Neuronal stem cell (in vitro differentiated cells): ENCODE results near the gene IQUB.

ENCODE experiments used
- DNase-seq: peaks from one replicate; pipeline ENCODE4 v3.0.0-alpha.2; 2013; ENCODE audit warnings: low spot score
- H2AFZ ChIP-seq: one replicate; pipeline ENCODE4 v1.6.1; 2013; ENCODE audit warnings: mild to moderate bottlenecking, low read length, inconsistent platforms
- H2AK5ac ChIP-seq: 2 replicates; pipeline ENCODE4 v1.6.1; 2013; ENCODE audit warnings: low read depth, mild to moderate bottlenecking, inconsistent platforms, low read length, moderate library complexity, mixed read lengths
- H2BK120ac ChIP-seq: 2 replicates; pipeline ENCODE4 v1.6.1; 2013; ENCODE audit warnings: low read depth, mild to moderate bottlenecking, inconsistent platforms, low read length, moderate library complexity, mixed read lengths
- H2BK12ac ChIP-seq: one replicate; pipeline ENCODE4 v1.6.1; 2013; ENCODE audit warnings: low read length, inconsistent platforms
- H2BK15ac ChIP-seq: 2 replicates; pipeline ENCODE4 v1.6.1; 2013; ENCODE audit warnings: mild to moderate bottlenecking, low read length, inconsistent platforms, mixed read lengths
- H2BK5ac ChIP-seq: one replicate; pipeline ENCODE4 v1.6.1; 2013; ENCODE audit warnings: inconsistent platforms, mild to moderate bottlenecking, low read length, moderate library complexity
- H3K14ac ChIP-seq: one replicate; pipeline ENCODE4 v1.6.1; 2013; ENCODE audit warnings: low read length, inconsistent platforms
- H3K18ac ChIP-seq: 2 replicates; pipeline ENCODE4 v1.6.1; 2013; ENCODE audit warnings: low read length, inconsistent platforms
- H3K23ac ChIP-seq: 2 replicates; pipeline ENCODE4 v1.6.1; 2013; ENCODE audit warnings: low read depth, mild to moderate bottlenecking, mixed read lengths, low read length, inconsistent platforms; ENCODE audit not compliant: poor library complexity
- H3K27ac ChIP-seq: replicated peaks from 3 replicates; pipeline ENCODE4 v1.5.1; 2013; ENCODE audit warnings: low read length, inconsistent platforms
- H3K27me3 ChIP-seq, 3 experiments: 2 replicates each; pipeline ENCODE4 v1.6.1; 2013; ENCODE audit warnings: low read length in 3 of 3, mild to moderate bottlenecking in 2 of 3, inconsistent platforms in 1 of 3, low read depth in 1 of 3, mixed read lengths in 1 of 3, moderate library complexity in 1 of 3; ENCODE audit not compliant: control insufficient read depth in 3 of 3, insufficient read depth in 3 of 3
- H3K36me3 ChIP-seq, 2 donors: replicated peaks in 1 of 2; 2 replicates each; pipeline ENCODE4 v1.6.1; 2013; ENCODE audit warnings: low read length in 2 of 2; ENCODE audit not compliant: control insufficient read depth in 2 of 2, insufficient read depth in 2 of 2
- H3K4ac ChIP-seq: 2 replicates; pipeline ENCODE4 v1.6.1; 2013; ENCODE audit warnings: inconsistent platforms, mild to moderate bottlenecking, low read length, moderate library complexity
- H3K4me1 ChIP-seq, 2 donors: 1 replicate in 1 of 2; 2 replicates in 1 of 2; pipeline ENCODE4 v1.6.1; 2013; ENCODE audit warnings: low read length in 2 of 2, low read depth in 1 of 2; ENCODE audit not compliant: control insufficient read depth in 2 of 2, insufficient read depth in 1 of 2
- H3K4me2 ChIP-seq: one replicate; pipeline ENCODE4 v1.6.1; 2013; ENCODE audit warnings: mild to moderate bottlenecking, low read length, inconsistent platforms; ENCODE audit not compliant: insufficient read depth, poor library complexity, severe bottlenecking
- H3K4me3 ChIP-seq, 2 donors: 2 replicates each; pipeline ENCODE4 v1.5.1; 2013; ENCODE audit warnings: low read length in 2 of 2, mild to moderate bottlenecking in 2 of 2, inconsistent platforms in 1 of 2, moderate library complexity in 1 of 2
- H3K79me1 ChIP-seq: one replicate; pipeline ENCODE4 v1.6.1; 2013; ENCODE audit warnings: low read depth, mild to moderate bottlenecking, inconsistent platforms, low read length, moderate library complexity
- H3K9ac ChIP-seq: one replicate; pipeline ENCODE4 v1.6.1; 2013; ENCODE audit warnings: mild to moderate bottlenecking, low read depth, low read length, inconsistent platforms; ENCODE audit not compliant: poor library complexity
- H3K9me3 ChIP-seq, 2 donors: replicated peaks in 1 of 2; 2 replicates each; pipeline versions ENCODE3 to v1.6.1; 2013; ENCODE audit warnings: low read length in 2 of 2, mild to moderate bottlenecking in 2 of 2, inconsistent platforms in 1 of 2, low read depth in 1 of 2, mixed read lengths in 1 of 2, moderate library complexity in 1 of 2; ENCODE audit not compliant: control insufficient read depth in 2 of 2, insufficient read depth in 1 of 2
- H4K8ac ChIP-seq: one replicate; pipeline ENCODE4 v1.6.1; 2013; ENCODE audit warnings: low read depth, mild to moderate bottlenecking, inconsistent platforms, low read length, moderate library complexity
- H4K91ac ChIP-seq: one replicate; pipeline ENCODE4 v1.6.1; 2013; ENCODE audit warnings: low read length, low read depth, mild to moderate bottlenecking, inconsistent platforms; ENCODE audit not compliant: poor library complexity
- WGBS, 2 donors: extraction: QIAGEN DNeasy Blood & Tissue Kit; methylation state at CpG; one replicate each; pipeline ENCODE4 v1.1.7; 2013; ENCODE audit warnings: missing lambda C conversion rate in 2 of 2, mixed read lengths in 1 of 2; ENCODE audit not compliant: insufficient read length in 2 of 2, insufficient replicate concordance in 1 of 2; ENCODE audit errors: extremely low coverage in 2 of 2; 5-methylcytosine and 5-hydroxymethylcytosine counted together

Gene IQUB

DNA sequence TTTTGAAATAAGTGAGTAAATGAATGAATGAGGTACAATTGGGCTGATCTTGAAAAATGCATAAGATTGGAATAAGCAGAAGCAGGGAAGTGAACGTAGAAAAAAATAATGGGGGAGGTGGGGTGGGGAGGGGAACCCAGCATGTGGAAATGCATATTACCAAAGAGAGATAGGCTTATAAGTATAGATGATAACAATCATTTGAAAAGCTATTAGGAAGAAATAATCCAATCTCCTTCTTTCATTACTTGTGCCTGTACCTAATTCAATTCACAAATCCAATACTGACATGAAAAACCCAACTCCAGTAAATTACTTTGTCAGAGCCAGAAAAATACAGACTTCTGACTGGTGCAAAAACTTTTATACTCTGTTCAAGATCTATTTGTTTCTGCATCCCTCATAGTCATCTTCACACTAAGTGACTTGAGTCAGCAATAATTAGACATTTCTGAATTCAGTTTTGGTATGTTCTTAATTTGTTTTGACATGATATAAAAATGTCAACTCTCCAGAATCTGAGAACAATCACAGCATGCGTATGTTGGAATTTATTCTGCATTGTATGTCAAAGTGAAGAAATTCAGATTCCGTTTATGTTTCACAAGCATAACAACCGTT, 99.2 kb downstream of the IQUB start:
- Histone ChIP-seq H2AFZ (no peak overlapping the region), H3K9ac (no peak overlapping the region), H2BK5ac (no peak overlapping the region), H3K4ac (no peak overlapping the region), H3K14ac (no peak overlapping the region), H3K9me3 (no peaks in the 10 kb centered on the region), H3K27ac (no peak overlapping the region), H4K91ac (no peak overlapping the region), H3K18ac (no peak overlapping the region), H3K36me3 (no peaks in the 10 kb centered on the region), H3K79me1 (no peaks in the 10 kb centered on the region), H3K4me1 (peaks cover 4 to 5% of the 10 kb centered on the region in 2 donors), H3K27me3 (no peaks in the 10 kb centered on the region), H2BK15ac (no peak overlapping the region), H3K4me3 (no peak overlapping the region), H3K4me2 (no peak overlapping the region), H3K23ac (no peak overlapping the region), H2AK5ac (no peak overlapping the region), H2BK120ac (no peak overlapping the region), H2BK12ac (no peak overlapping the region), H4K8ac (no peak overlapping the region)
- no peak for DNase-seq
- no CpG with 5 or more reads among the region's 4 CpGs for WGBS, 2 donors

GRCh38 chr7:123433665-123434064, 100.7 kb downstream of the IQUB start:
- Histone ChIP-seq H2BK12ac (no peak overlapping the region), H3K4me1 (peaks cover 0 to 4% of the 10 kb centered on the region in 2 donors), H2BK15ac (no peak overlapping the region), H2AK5ac (no peak overlapping the region), H3K27ac (no peak overlapping the region), H3K36me3 (no peaks in the 10 kb centered on the region), H4K8ac (no peak overlapping the region), H3K9ac (no peak overlapping the region), H3K27me3 (no peaks in the 10 kb centered on the region), H3K4ac (no peak overlapping the region), H3K18ac (no peak overlapping the region), H3K4me3 (no peak overlapping the region), H3K9me3 (no peaks in the 10 kb centered on the region), H2AFZ (no peak overlapping the region), H2BK5ac (no peak overlapping the region), H3K79me1 (no peaks in the 10 kb centered on the region), H4K91ac (no peak overlapping the region), H2BK120ac (no peak overlapping the region), H3K23ac (no peak overlapping the region), H3K4me2 (no peak overlapping the region), H3K14ac (no peak overlapping the region)
- no peak for DNase-seq

- Histone ChIP-seq H3K4me3 (no peak overlapping the region), H3K9me3 (no peaks in the 10 kb centered on the region), H3K4me2 (no peak overlapping the region), H2AK5ac (no peak overlapping the region), H3K4me1 (peaks cover 0 to 4% of the 10 kb centered on the region in 2 donors), H3K18ac (no peak overlapping the region), H2BK15ac (no peak overlapping the region), H2BK5ac (no peak overlapping the region), H2AFZ (no peak overlapping the region), H3K23ac (no peak overlapping the region), H3K4ac (no peak overlapping the region), H3K27ac (no peak overlapping the region), H3K79me1 (no peaks in the 10 kb centered on the region), H3K14ac (no peak overlapping the region), H3K36me3 (no peaks in the 10 kb centered on the region), H3K9ac (no peak overlapping the region), H2BK120ac (no peak overlapping the region), H4K91ac (no peak overlapping the region), H4K8ac (no peak overlapping the region), H3K27me3 (no peaks in the 10 kb centered on the region), H2BK12ac (no peak overlapping the region)
- no CpG with 5 or more reads among the region's 2 CpGs for WGBS, 2 donors
- no peak for DNase-seq
These were observed 101.8 kb downstream of the IQUB start for GRCh38 chr7:123432601-123433000.

DNA sequence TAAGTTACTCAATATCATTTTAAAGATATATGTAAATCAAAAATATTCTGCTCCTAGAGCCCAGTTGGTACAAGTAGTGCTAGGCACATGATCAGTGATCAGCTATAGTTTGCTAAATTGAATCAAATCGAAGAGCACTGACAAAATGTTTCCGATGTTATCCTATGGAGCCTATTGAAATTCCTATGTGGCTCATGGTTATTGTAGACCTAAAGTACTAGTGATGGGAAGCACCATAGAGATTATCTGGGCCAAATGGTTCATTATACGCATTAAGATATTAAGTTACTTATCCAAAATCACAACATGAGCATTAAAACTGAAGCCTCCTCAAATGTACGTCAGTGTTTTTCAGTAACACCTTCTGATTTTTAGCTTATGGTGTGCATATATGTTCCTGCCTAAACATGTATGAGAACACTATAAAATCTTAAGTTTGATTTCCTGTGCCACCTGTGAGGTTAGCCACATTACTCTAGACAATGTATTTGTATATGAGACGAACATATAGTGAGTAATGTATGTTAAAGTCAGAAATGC, 103.2 kb downstream of the IQUB start:
- Histone ChIP-seq H3K4ac (no peak overlapping the region), H3K9me3 (no peaks in the 10 kb centered on the region), H3K4me1 (peaks cover 0 to 4% of the 10 kb centered on the region in 2 donors), H3K14ac (no peak overlapping the region), H3K4me3 (no peak overlapping the region), H3K79me1 (no peaks in the 10 kb centered on the region), H2AFZ (no peak overlapping the region), H3K27me3 (no peaks in the 10 kb centered on the region), H2BK5ac (no peak overlapping the region), H2BK15ac (no peak overlapping the region), H2AK5ac (no peak overlapping the region), H4K8ac (no peak overlapping the region), H4K91ac (no peak overlapping the region), H2BK12ac (no peak overlapping the region), H3K18ac (no peak overlapping the region), H3K4me2 (no peak overlapping the region), H3K27ac (no peak overlapping the region), H3K23ac (no peak overlapping the region), H2BK120ac (no peak overlapping the region), H3K9ac (no peak overlapping the region), H3K36me3 (no peaks in the 10 kb centered on the region)
- no CpG with 5 or more reads among the region's 5 CpGs for WGBS, 2 donors
- DNase-seq = no peak
